ENCODE data around the gene CCDC149.

CCDC149 gene

GRCh38 chr4:24912252-24913118, at the start of gene CCDC149:
Gene CCDC149 (minus strand): TSS chr4:24913042. CDS start chr4:24912864, 178 bp downstream.
- DNase-seq, result peak; percentile 12

GRCh38 chr4:24957886-24958285, 45.0 kb upstream of the CCDC149 start:
- no peak for DNase-seq

- DNase-seq, result no peak
Measured at GRCh38 chr4:24956763-24957162, 43.9 kb upstream of the CCDC149 start.

GRCh38 chr4:24956091-24956490, 43.2 kb upstream of the CCDC149 start:
- no peak for DNase-seq

- no peak for DNase-seq
Measured at GRCh38 chr4:24952667-24953066, 39.8 kb upstream of the CCDC149 start.

- DNase-seq, result no peak
Measured at GRCh38 chr4:24949970-24950369, 37.1 kb upstream of the CCDC149 start.

GRCh38 chr4:24937917-24938281, 25.1 kb upstream of the CCDC149 start:
- DNase-seq, result no peak

- DNase-seq, result no peak
Measured at GRCh38 chr4:24937176-24937916, 24.5 kb upstream of the CCDC149 start.

- DNase-seq, result no peak
Measured at GRCh38 chr4:24935856-24936255, 23.0 kb upstream of the CCDC149 start.

GRCh38 chr4:24934311-24934710, 21.5 kb upstream of the CCDC149 start:
- DNase-seq, result no peak

GRCh38 chr4:24933684-24934275, 20.9 kb upstream of the CCDC149 start:
- DNase-seq, result no peak

GRCh38 chr4:24932515-24933225, 19.8 kb upstream of the CCDC149 start:
- DNase-seq, result no peak

- no peak for DNase-seq
Measured at GRCh38 chr4:24930151-24930550, 17.3 kb upstream of the CCDC149 start.

- no peak for DNase-seq
Measured at GRCh38 chr4:24928708-24929107, 15.9 kb upstream of the CCDC149 start.

- no peak for DNase-seq
Measured at GRCh38 chr4:24927049-24927448, 14.2 kb upstream of the CCDC149 start.

- no peak for DNase-seq
Measured at GRCh38 chr4:24924309-24924781, 11.5 kb upstream of the CCDC149 start.

GRCh38 chr4:24923550-24923949, 10.7 kb upstream of the CCDC149 start:
- no peak for DNase-seq

GRCh38 chr4:24923002-24923401, 10.2 kb upstream of the CCDC149 start:
- DNase-seq, result no peak

- DNase-seq, result no peak
Measured at GRCh38 chr4:24922416-24922815, 9.6 kb upstream of the CCDC149 start.

GRCh38 chr4:24921491-24921890, 8.6 kb upstream of the CCDC149 start:
- DNase-seq, result no peak

GRCh38 chr4:24920008-24920407, 7.2 kb upstream of the CCDC149 start:
- DNase-seq, result no peak

GRCh38 chr4:24917076-24917856, 4.4 kb upstream of the CCDC149 start:
- no peak for DNase-seq

All from GOT3 (cell line).